ENCODE measurements around the gene IGFBP4. TPM values are rescaled to one million over a fixed set of nuclear protein-coding genes. Genes with fewer than 3 reads are reported as not detected.
"Not testable (repeated sequence)": the region's sequence is repeated elsewhere in the genome, so short reads cannot be mapped to it uniquely, and the experiment has no call there.

The IGFBP4 gene
- total RNA-seq, result 1,000 to 10,000 TPM in 1 of 4 donors, 100 to 1,000 TPM in 3; 675 to 1,301 (median 748) TPM

GRCh38 chr17:40443196-40443987, at the start of gene IGFBP4:
TSS of gene IGFBP4 (plus strand) at chr17:40443450. CDS start at chr17:40443736, 286 bp downstream.
- peak in 1 of 2 donors; percentile 32 for TF ChIP-seq EP300 (IDR thresholded peaks at IDR 0.05)
- TF ChIP-seq POLR2A (IDR thresholded peaks at IDR 0.05), result peak; percentile 77 to 79
- TF ChIP-seq CTCF (IDR thresholded peaks at IDR 0.05), result peak; percentile 33 to 71 (median 43)
- DNase-seq (ENCODE audit: low spot score in 2 of 2), result peak; percentile 71 to 82
- Histone ChIP-seq H3K9me3 (no peaks in the 10 kb centered on the region), H3K36me3 (no peaks in the 10 kb centered on the region), H3K27me3 (no peaks in the 10 kb centered on the region), H3K27ac (peak within 1 kb of the TSS; percentile 85 to 95 (median 90)), H3K4me3 (peak within 1 kb of the TSS; percentile 63 to 87 (median 80)), H3K4me1 (peaks cover 0 to 54% (median 39%) of the 10 kb centered on the region in 4 donors)
- 1 to 2% methylated on average over 38 to 66 of the region's 98 CpGs for WGBS, 2 donors

- H3K27me3 ChIP-seq, result no peaks in the 10 kb centered on the region
- no peaks in the 10 kb centered on the region for H3K36me3 ChIP-seq
- TF ChIP-seq CTCF (IDR thresholded peaks at IDR 0.05), result peak; percentile 32 to 65 (median 49)
- no peak for TF ChIP-seq EP300 (IDR thresholded peaks at IDR 0.05)
- WGBS, 2 donors, result 54 to 55% methylated on average over 4 of the region's 4 CpGs
- no peak overlapping the region for H3K27ac ChIP-seq
- no peaks in the 10 kb centered on the region for H3K9me3 ChIP-seq
- peaks cover 0 to 7% (median 0%) of the 10 kb centered on the region in 4 donors for H3K4me1 ChIP-seq
- no peak overlapping the region for H3K4me3 ChIP-seq
- no peak for DNase-seq (ENCODE audit: low spot score in 2 of 2)
These were observed 44.1 kb upstream of the IGFBP4 start for GRCh38 chr17:40399185-40399584.

- no peaks in the 10 kb centered on the region for H3K9me3 ChIP-seq
- WGBS, 2 donors, result 82 to 91% methylated on average over 1 of the region's 1 CpG
- H3K27ac ChIP-seq, result no peak overlapping the region
- no peaks in the 10 kb centered on the region for H3K36me3 ChIP-seq
- no peak overlapping the region for H3K4me3 ChIP-seq
- H3K27me3 ChIP-seq, result no peaks in the 10 kb centered on the region
- peaks cover 0 to 7% (median 0%) of the 10 kb centered on the region in 4 donors for H3K4me1 ChIP-seq
- TF ChIP-seq EP300 (IDR thresholded peaks at IDR 0.05) (no peak), CTCF (IDR thresholded peaks at IDR 0.05) (no peak), POLR2A (IDR thresholded peaks at IDR 0.05) (no peak)
- DNase-seq (ENCODE audit: low spot score in 2 of 2), result no peak
These were observed 40.6 kb upstream of the IGFBP4 start for GRCh38 chr17:40402668-40403067.

GRCh38 chr17:40404003-40404402, 39.2 kb upstream of the IGFBP4 start:
- TF ChIP-seq POLR2A (IDR thresholded peaks at IDR 0.05), result no peak
- no peak for TF ChIP-seq CTCF (IDR thresholded peaks at IDR 0.05)
- no peak for TF ChIP-seq EP300 (IDR thresholded peaks at IDR 0.05)
- Histone ChIP-seq H3K27ac (no peak overlapping the region), H3K4me1 (peaks cover 0 to 4% (median 0%) of the 10 kb centered on the region in 4 donors), H3K4me3 (no peak overlapping the region), H3K27me3 (no peaks in the 10 kb centered on the region), H3K9me3 (no peaks in the 10 kb centered on the region), H3K36me3 (no peaks in the 10 kb centered on the region)
- WGBS, 2 donors, result 74 to 80% methylated on average over 3 of the region's 3 CpGs
- DNase-seq (ENCODE audit: low spot score in 2 of 2), result no peak

- no peak for TF ChIP-seq EP300 (IDR thresholded peaks at IDR 0.05)
- no peak for TF ChIP-seq POLR2A (IDR thresholded peaks at IDR 0.05)
- no peak for TF ChIP-seq CTCF (IDR thresholded peaks at IDR 0.05)
These were observed 35.8 kb upstream of the IGFBP4 start for GRCh38 chr17:40407460-40407859.

GRCh38 chr17:40409540-40409939, 33.7 kb upstream of the IGFBP4 start:
- not testable (repeated sequence) for DNase-seq (ENCODE audit: low spot score in 2 of 2); H3K4me1 ChIP-seq; H3K27ac ChIP-seq; H3K36me3 ChIP-seq; H3K9me3 ChIP-seq; H3K4me3 ChIP-seq; H3K27me3 ChIP-seq
- WGBS, 2 donors, result 93 to 97% methylated on average over 4 of the region's 4 CpGs

More at GRCh38 chr17:40407460-40407859, 35.8 kb upstream of the IGFBP4 start:
- Histone ChIP-seq H3K4me3 (no peak overlapping the region), H3K27me3 (no peaks in the 10 kb centered on the region), H3K27ac (no peak overlapping the region), H3K9me3 (no peaks in the 10 kb centered on the region), H3K36me3 (no peaks in the 10 kb centered on the region), H3K4me1 (no peaks in the 10 kb centered on the region)
- WGBS, 2 donors, result 89 to 90% methylated on average over 3 of the region's 3 CpGs
- DNase-seq (ENCODE audit: low spot score in 2 of 2), result no peak

Measured in tibial nerve (tissue), 4 donors.